Liver (tissue), 3 donors: ENCODE results near the gene KMT2E.

Experiments
- FOXA1 ChIP-seq: IDR thresholded peaks from 2 replicates; pipeline ENCODE4 v1.6.1; 2016; ENCODE audit warnings: antibody characterized with exemption
- GABPA ChIP-seq, 2 donors: IDR thresholded peaks in 1 of 2; conservative IDR thresholded peaks in 1 of 2; 2 replicates each; pipeline ENCODE4 v1.6.1; 2016; ENCODE audit warnings: antibody characterized with exemption in 2 of 2, mild to moderate bottlenecking in 1 of 2, moderate library complexity in 1 of 2
- RAD21 ChIP-seq, 2 donors: IDR thresholded peaks; 2 replicates each; pipeline ENCODE4 v1.6.1; 2016; ENCODE audit warnings: antibody characterized with exemption in 2 of 2, mild to moderate bottlenecking in 2 of 2
- RXRA ChIP-seq, 2 donors: IDR thresholded peaks; 2 replicates each; pipeline ENCODE4 v1.6.1; 2017 to 2018; ENCODE audit warnings: antibody characterized with exemption in 2 of 2, mild to moderate bottlenecking in 1 of 2
- SP1 ChIP-seq: IDR thresholded peaks from 2 replicates; pipeline ENCODE4 v1.6.1; 2018; ENCODE audit warnings: antibody characterized with exemption, mild to moderate bottlenecking
- TAF1 ChIP-seq: conservative IDR thresholded peaks from 2 replicates; pipeline ENCODE4 v1.6.1; 2016; ENCODE audit warnings: antibody characterized with exemption, mild to moderate bottlenecking
- YY1 ChIP-seq: IDR thresholded peaks from 2 replicates; pipeline ENCODE4 v1.6.1; 2016; ENCODE audit warnings: antibody characterized with exemption, mild to moderate bottlenecking
- TF ChIP-seq, protein P1 (sequence below): fragments of 150-350 bp; IDR thresholded peaks from 2 replicates; pipeline ENCODE4 v1.5.1; 2017; ENCODE audit warnings: improper control_type of control experiment, low read depth, low read length; ENCODE audit not compliant: missing input control
- TF ChIP-seq, protein P2 (sequence below): IDR thresholded peaks from 2 replicates; pipeline ENCODE4 v1.6.1; 2016; ENCODE audit warnings: antibody characterized with exemption
- donor health status: healthy.
- donor health status: healthy.

DNA sequence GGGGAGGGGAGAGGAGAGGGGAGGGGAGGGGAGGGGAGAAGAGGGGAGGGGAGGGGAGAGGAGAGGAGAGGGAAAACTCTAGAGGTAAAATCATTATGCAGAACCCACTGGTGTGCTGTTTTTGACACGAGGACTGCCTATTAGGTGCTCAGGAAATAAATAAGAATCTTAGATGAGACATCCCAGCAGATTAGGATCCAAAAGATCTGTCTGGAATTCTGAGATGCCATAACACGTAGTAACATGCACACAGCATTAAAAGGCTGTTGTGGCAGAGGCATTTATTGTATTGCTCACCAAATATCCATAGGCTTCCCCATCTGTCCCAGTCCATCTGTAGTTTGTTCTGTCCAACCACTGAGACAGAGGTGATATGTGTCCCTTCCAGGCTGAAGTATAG lies 40.8 kb upstream of the KMT2E start:
- TF ChIP-seq TAF1 (no peak), SP1 (no peak), RXRA (IDR thresholded peaks at IDR 0.05) (no peak), FOXA1 (no peak), GABPA (IDR thresholded peaks at IDR 0.05 in 1 of 2, conservative IDR thresholded peaks at IDR 0.05 in 1 of 2) (no peak), YY1 (no peak), RAD21 (IDR thresholded peaks at IDR 0.05) (no peak)
- TF ChIP-seq, protein P1, sequence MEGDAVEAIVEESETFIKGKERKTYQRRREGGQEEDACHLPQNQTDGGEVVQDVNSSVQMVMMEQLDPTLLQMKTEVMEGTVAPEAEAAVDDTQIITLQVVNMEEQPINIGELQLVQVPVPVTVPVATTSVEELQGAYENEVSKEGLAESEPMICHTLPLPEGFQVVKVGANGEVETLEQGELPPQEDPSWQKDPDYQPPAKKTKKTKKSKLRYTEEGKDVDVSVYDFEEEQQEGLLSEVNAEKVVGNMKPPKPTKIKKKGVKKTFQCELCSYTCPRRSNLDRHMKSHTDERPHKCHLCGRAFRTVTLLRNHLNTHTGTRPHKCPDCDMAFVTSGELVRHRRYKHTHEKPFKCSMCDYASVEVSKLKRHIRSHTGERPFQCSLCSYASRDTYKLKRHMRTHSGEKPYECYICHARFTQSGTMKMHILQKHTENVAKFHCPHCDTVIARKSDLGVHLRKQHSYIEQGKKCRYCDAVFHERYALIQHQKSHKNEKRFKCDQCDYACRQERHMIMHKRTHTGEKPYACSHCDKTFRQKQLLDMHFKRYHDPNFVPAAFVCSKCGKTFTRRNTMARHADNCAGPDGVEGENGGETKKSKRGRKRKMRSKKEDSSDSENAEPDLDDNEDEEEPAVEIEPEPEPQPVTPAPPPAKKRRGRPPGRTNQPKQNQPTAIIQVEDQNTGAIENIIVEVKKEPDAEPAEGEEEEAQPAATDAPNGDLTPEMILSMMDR = no peak
- TF ChIP-seq, protein P2, sequence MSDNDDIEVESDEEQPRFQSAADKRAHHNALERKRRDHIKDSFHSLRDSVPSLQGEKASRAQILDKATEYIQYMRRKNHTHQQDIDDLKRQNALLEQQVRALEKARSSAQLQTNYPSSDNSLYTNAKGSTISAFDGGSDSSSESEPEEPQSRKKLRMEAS = no peak
